ENCODE measurements around the gene SPAG16.

DNA sequence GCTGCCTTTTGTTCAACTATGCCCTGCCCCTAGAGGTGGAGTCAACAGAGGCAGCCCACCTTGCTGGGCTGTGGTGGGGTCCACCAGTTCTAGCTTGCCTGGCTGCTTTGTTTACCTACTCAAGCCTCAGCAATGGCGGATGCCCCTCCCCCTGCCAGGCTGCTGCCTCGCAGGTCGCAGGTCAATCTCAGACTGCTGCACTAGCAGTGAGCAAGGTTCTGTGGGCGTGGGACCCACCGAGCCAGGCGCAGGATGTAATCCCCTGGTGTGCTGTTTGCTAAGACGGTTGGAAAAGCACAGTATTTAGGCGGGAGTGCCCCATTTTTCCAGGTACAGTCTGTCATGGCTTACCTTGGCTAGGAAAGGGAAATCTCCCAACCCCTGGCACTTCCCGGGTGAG lies 993.6 kb downstream of the SPAG16 start:
- TF ChIP-seq CTCF (conservative IDR thresholded peaks at IDR 0.05; ENCODE audit: low read depth, low read length) (no peak), EZH2 (IDR thresholded peaks at IDR 0.05; ENCODE audit: low read length, unreplicated experiment) (no peak)
